DOHH2 (cell line): ENCODE data around the gene AP1B1.

Experiments used
- EZH2phosphoT487 ChIP-seq: fragments of 200-600 bp; sonication (generic); IDR thresholded peaks from 2 replicates; pipeline ENCODE4 v1.6.1; 2017; ENCODE audit warnings: borderline replicate concordance, mild to moderate bottlenecking, antibody characterized with exemption, low read length, moderate library complexity, mixed read lengths
- TF ChIP-seq, protein P1 (sequence below): fragments of 200-600 bp; sonication (generic); IDR thresholded peaks from one replicate; pipeline ENCODE4 v1.5.1; 2014; ENCODE audit warnings: antibody characterized with exemption, mild to moderate bottlenecking, low read depth, low read length; ENCODE audit not compliant: poor library complexity, severe bottlenecking

DNA sequence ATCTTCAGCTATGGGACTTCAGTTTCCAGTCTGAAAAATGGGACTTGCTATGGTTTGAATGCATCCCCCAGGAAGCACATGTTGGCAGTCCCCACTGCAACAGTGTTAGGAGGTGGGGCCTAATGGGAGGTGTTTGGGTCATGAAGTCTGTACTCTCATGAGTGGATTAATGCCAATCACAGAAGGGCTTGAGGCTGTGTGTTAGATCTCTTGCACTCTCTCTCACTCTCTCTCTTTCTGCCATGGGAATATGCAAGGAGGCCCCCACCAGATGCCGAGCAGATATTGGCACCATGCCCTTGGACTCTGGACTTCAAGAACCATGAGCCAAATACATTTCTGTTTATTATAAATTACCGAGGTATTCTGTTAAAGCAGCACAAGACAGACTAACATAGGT lies 7.8 kb upstream of the AP1B1 start:
- TF ChIP-seq, protein P1, sequence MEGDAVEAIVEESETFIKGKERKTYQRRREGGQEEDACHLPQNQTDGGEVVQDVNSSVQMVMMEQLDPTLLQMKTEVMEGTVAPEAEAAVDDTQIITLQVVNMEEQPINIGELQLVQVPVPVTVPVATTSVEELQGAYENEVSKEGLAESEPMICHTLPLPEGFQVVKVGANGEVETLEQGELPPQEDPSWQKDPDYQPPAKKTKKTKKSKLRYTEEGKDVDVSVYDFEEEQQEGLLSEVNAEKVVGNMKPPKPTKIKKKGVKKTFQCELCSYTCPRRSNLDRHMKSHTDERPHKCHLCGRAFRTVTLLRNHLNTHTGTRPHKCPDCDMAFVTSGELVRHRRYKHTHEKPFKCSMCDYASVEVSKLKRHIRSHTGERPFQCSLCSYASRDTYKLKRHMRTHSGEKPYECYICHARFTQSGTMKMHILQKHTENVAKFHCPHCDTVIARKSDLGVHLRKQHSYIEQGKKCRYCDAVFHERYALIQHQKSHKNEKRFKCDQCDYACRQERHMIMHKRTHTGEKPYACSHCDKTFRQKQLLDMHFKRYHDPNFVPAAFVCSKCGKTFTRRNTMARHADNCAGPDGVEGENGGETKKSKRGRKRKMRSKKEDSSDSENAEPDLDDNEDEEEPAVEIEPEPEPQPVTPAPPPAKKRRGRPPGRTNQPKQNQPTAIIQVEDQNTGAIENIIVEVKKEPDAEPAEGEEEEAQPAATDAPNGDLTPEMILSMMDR = no peak
- TF ChIP-seq EZH2phosphoT487 = no peak
